ENCODE results near the gene PMS1.
"Not testable (repeated sequence)": the region's sequence is repeated elsewhere in the genome, so short reads cannot be mapped to it uniquely, and the experiment has no call there.

Gene PMS1

GRCh38 chr2:189870381-189871085, 86.3 kb downstream of the PMS1 start:
- DNase-seq (ENCODE audit: low spot score in 2 of 2) (no peak), ATAC-seq (no peak)
- Mint-ChIP-seq H3K9me3 (no peaks in the 10 kb centered on the region), H3K4me1 (peaks cover 14% of the 10 kb centered on the region), H3K4me3 (no peak overlapping the region), H3K27ac (no peak overlapping the region), H3K36me3 (peaks cover 14% of the 10 kb centered on the region)

- no peak overlapping the region for H3K4me3 Mint-ChIP-seq
- peaks cover 14% of the 10 kb centered on the region for H3K4me1 Mint-ChIP-seq
- H3K27ac Mint-ChIP-seq: no peak overlapping the region
- ATAC-seq (no peak), DNase-seq (ENCODE audit: low spot score in 2 of 2) (no peak)
- no peaks in the 10 kb centered on the region for H3K9me3 Mint-ChIP-seq
- H3K36me3 Mint-ChIP-seq: peaks cover 31% of the 10 kb centered on the region
Observed at GRCh38 chr2:189873696-189874095, 89.4 kb downstream of the PMS1 start.

GRCh38 chr2:189874586-189875320, 90.5 kb downstream of the PMS1 start:
- Mint-ChIP-seq H3K36me3 (peaks cover 31% of the 10 kb centered on the region), H3K4me1 (peaks cover 14% of the 10 kb centered on the region), H3K9me3 (no peaks in the 10 kb centered on the region), H3K27ac (peak overlapping the region; percentile 26), H3K4me3 (no peak overlapping the region)
- no peak for DNase-seq (ENCODE audit: low spot score in 2 of 2)
- ATAC-seq: no peak

- H3K9me3 Mint-ChIP-seq: no peaks in the 10 kb centered on the region
- no peak overlapping the region for H3K27ac Mint-ChIP-seq
- H3K36me3 Mint-ChIP-seq: peaks cover 30% of the 10 kb centered on the region
- peaks cover 14% of the 10 kb centered on the region for H3K4me1 Mint-ChIP-seq
- ATAC-seq (no peak), DNase-seq (ENCODE audit: low spot score in 2 of 2) (no peak)
- H3K4me3 Mint-ChIP-seq: no peak overlapping the region
Observed at GRCh38 chr2:189876271-189876670, 92.0 kb downstream of the PMS1 start.

- no peak for DNase-seq (ENCODE audit: low spot score in 2 of 2)
- H3K36me3 Mint-ChIP-seq: peaks cover 24% of the 10 kb centered on the region
Observed at GRCh38 chr2:189879716-189880081, 95.4 kb downstream of the PMS1 start.

GRCh38 chr2:189880429-189880828, 96.2 kb downstream of the PMS1 start:
- H3K9me3 Mint-ChIP-seq: no peaks in the 10 kb centered on the region

More at GRCh38 chr2:189879716-189880081, 95.4 kb downstream of the PMS1 start:
- no peak for ATAC-seq
- Mint-ChIP-seq H3K27ac (no peak overlapping the region), H3K4me1 (peaks cover 7% of the 10 kb centered on the region), H3K4me3 (no peak overlapping the region), H3K9me3 (no peaks in the 10 kb centered on the region)

GRCh38 chr2:189880832-189881492, 96.7 kb downstream of the PMS1 start:
- Mint-ChIP-seq H3K27ac (no peak overlapping the region), H3K9me3 (no peaks in the 10 kb centered on the region), H3K36me3 (peaks cover 15% of the 10 kb centered on the region), H3K4me3 (no peak overlapping the region), H3K4me1 (no peaks in the 10 kb centered on the region)
- ATAC-seq (no peak), DNase-seq (ENCODE audit: low spot score in 2 of 2) (no peak)

More at GRCh38 chr2:189880429-189880828, 96.2 kb downstream of the PMS1 start:
- no peak overlapping the region for H3K4me3 Mint-ChIP-seq
- H3K4me1 Mint-ChIP-seq: no peaks in the 10 kb centered on the region
- H3K27ac Mint-ChIP-seq: no peak overlapping the region
- peaks cover 20% of the 10 kb centered on the region for H3K36me3 Mint-ChIP-seq
- ATAC-seq (no peak), DNase-seq (ENCODE audit: low spot score in 2 of 2) (no peak)

- H3K27ac Mint-ChIP-seq: no peak overlapping the region
Observed at GRCh38 chr2:189885368-189885767, 101.1 kb downstream of the PMS1 start.

GRCh38 chr2:189892546-189893294, 108.5 kb downstream of the PMS1 start:
- not testable (repeated sequence) for H3K4me3 Mint-ChIP-seq; H3K9me3 Mint-ChIP-seq; H3K27ac Mint-ChIP-seq; H3K4me1 Mint-ChIP-seq; ATAC-seq; H3K36me3 Mint-ChIP-seq; DNase-seq (ENCODE audit: low spot score in 2 of 2)

More at GRCh38 chr2:189885368-189885767, 101.1 kb downstream of the PMS1 start:
- no peaks in the 10 kb centered on the region for H3K36me3 Mint-ChIP-seq
- H3K9me3 Mint-ChIP-seq: peaks cover 3% of the 10 kb centered on the region
- DNase-seq (ENCODE audit: low spot score in 2 of 2) (no peak), ATAC-seq (no peak)
- no peak overlapping the region for H3K4me3 Mint-ChIP-seq
- H3K4me1 Mint-ChIP-seq: no peaks in the 10 kb centered on the region

- DNase-seq (ENCODE audit: low spot score in 2 of 2) (no peak), ATAC-seq (no peak)
- Mint-ChIP-seq H3K9me3 (no peaks in the 10 kb centered on the region), H3K4me3 (no peak overlapping the region), H3K4me1 (no peaks in the 10 kb centered on the region), H3K36me3 (no peaks in the 10 kb centered on the region), H3K27ac (no peak overlapping the region)
Observed at GRCh38 chr2:189896809-189897208, 112.6 kb downstream of the PMS1 start.

GRCh38 chr2:189899101-189899500, 114.9 kb downstream of the PMS1 start:
- no peaks in the 10 kb centered on the region for H3K36me3 Mint-ChIP-seq
- H3K4me1 Mint-ChIP-seq: no peaks in the 10 kb centered on the region
- H3K27ac Mint-ChIP-seq: no peak overlapping the region

GRCh38 chr2:189900726-189901125, 116.5 kb downstream of the PMS1 start:
- Mint-ChIP-seq H3K27ac (no peak overlapping the region), H3K4me1 (no peaks in the 10 kb centered on the region), H3K36me3 (no peaks in the 10 kb centered on the region), H3K4me3 (no peak overlapping the region), H3K9me3 (no peaks in the 10 kb centered on the region)
- ATAC-seq: no peak
- no peak for DNase-seq (ENCODE audit: low spot score in 2 of 2)

More at GRCh38 chr2:189899101-189899500, 114.9 kb downstream of the PMS1 start:
- ATAC-seq: no peak
- H3K4me3 Mint-ChIP-seq: no peak overlapping the region
- DNase-seq (ENCODE audit: low spot score in 2 of 2): no peak
- H3K9me3 Mint-ChIP-seq: no peaks in the 10 kb centered on the region

GRCh38 chr2:189901664-189902063, 117.4 kb downstream of the PMS1 start:
- Mint-ChIP-seq H3K4me3 (no peak overlapping the region), H3K4me1 (no peaks in the 10 kb centered on the region), H3K9me3 (no peaks in the 10 kb centered on the region), H3K27ac (no peak overlapping the region), H3K36me3 (no peaks in the 10 kb centered on the region)
- no peak for ATAC-seq
- DNase-seq (ENCODE audit: low spot score in 2 of 2): no peak

GRCh38 chr2:189913821-189914220, 129.6 kb downstream of the PMS1 start:
- H3K4me3 Mint-ChIP-seq: no peak overlapping the region
- no peak for ATAC-seq

GRCh38 chr2:189916651-189917050, 132.4 kb downstream of the PMS1 start:
- Mint-ChIP-seq H3K9me3 (no peaks in the 10 kb centered on the region), H3K27ac (no peak overlapping the region), H3K4me3 (no peak overlapping the region), H3K36me3 (no peaks in the 10 kb centered on the region), H3K4me1 (no peaks in the 10 kb centered on the region)
- ATAC-seq: no peak
- no peak for DNase-seq (ENCODE audit: low spot score in 2 of 2)

More at GRCh38 chr2:189913821-189914220, 129.6 kb downstream of the PMS1 start:
- DNase-seq (ENCODE audit: low spot score in 2 of 2): no peak
- Mint-ChIP-seq H3K9me3 (no peaks in the 10 kb centered on the region), H3K4me1 (no peaks in the 10 kb centered on the region), H3K36me3 (no peaks in the 10 kb centered on the region), H3K27ac (no peak overlapping the region)

Measured in stimulated activated effector memory CD8-positive, alpha-beta T cell treated with anti-CD3 and anti-CD28 coated beads, Interleukin-12 subunit alpha, Interleukin-12 subunit beta, amount 100 ng/mL, for 72 hours (primary cell).